SU-DHL-6 (cell line): ENCODE measurements around the gene LRRC75A.
A peak's percentile ranks its signal among the peaks of the same experiment; 100 is the strongest.

ENCODE experiments used
- H2AFZ ChIP-seq: fragments of 200-600 bp; sonication (generic); 2 replicates; pipeline ENCODE4 v1.6.1; 2014; ENCODE audit warnings: low read depth, mild to moderate bottlenecking, moderate library complexity, mixed read lengths, antibody characterized with exemption, low read length; ENCODE audit not compliant: severe bottlenecking
- H3F3A ChIP-seq: fragments of 200-600 bp; shearing (Covaris generic); 2 replicates; pipeline ENCODE4 v1.6.0; 2016; ENCODE audit warnings: antibody characterized with exemption, mild to moderate bottlenecking; ENCODE audit not compliant: insufficient read depth
- H3K27ac ChIP-seq: fragments of 200-600 bp; sonication (generic); 2 replicates; pipeline ENCODE4 v1.5.1; 2016; ENCODE audit warnings: low read depth, mild to moderate bottlenecking, low read length, moderate library complexity, mixed read lengths
- H3K27me3 ChIP-seq: fragments of 200-600 bp; sonication (generic), shearing (Covaris generic); 2 replicates; pipeline ENCODE4 v1.6.0; 2014; ENCODE audit warnings: mild to moderate bottlenecking, low read length
- H3K36me3 ChIP-seq: fragments of 200-600 bp; sonication (generic); 2 replicates; pipeline ENCODE4 v1.6.1; 2014; ENCODE audit warnings: mild to moderate bottlenecking, low read length, mixed read lengths
- H3K4me2 ChIP-seq: fragments of 300-600, 200-600 bp; shearing (Covaris generic), sonication (generic); 2 replicates; pipeline ENCODE4 v1.6.0; 2014; ENCODE audit warnings: low read length, low read depth, mild to moderate bottlenecking; ENCODE audit not compliant: poor library complexity, severe bottlenecking
- H3K4me3 ChIP-seq: fragments of 200-600 bp; sonication (generic); 2 replicates; pipeline ENCODE4 v1.5.1; 2014; ENCODE audit warnings: antibody characterized with exemption, low read length, mild to moderate bottlenecking, mixed read lengths; ENCODE audit not compliant: insufficient read depth, poor library complexity, severe bottlenecking
- H3K79me2 ChIP-seq: fragments of 200-600 bp; sonication (generic); 2 replicates; pipeline ENCODE4 v1.6.1; 2014; ENCODE audit warnings: mild to moderate bottlenecking, low read length, moderate library complexity; ENCODE audit not compliant: insufficient read depth
- H3K9ac ChIP-seq: fragments of 200-600 bp; sonication (generic); 2 replicates; pipeline ENCODE4 v1.7.0; 2014; ENCODE audit warnings: mild to moderate bottlenecking, low read length
- H3K9me2 ChIP-seq: fragments of 200-600 bp; sonication (generic); replicated peaks from 2 replicates; pipeline ENCODE4 v1.6.1; 2014; ENCODE audit warnings: low read length; ENCODE audit not compliant: insufficient read depth
- H3K9me3 ChIP-seq: fragments of 200-600 bp; sonication (generic); 2 replicates; pipeline ENCODE4 v1.6.1; 2014; ENCODE audit warnings: low read length, mixed read lengths; ENCODE audit not compliant: insufficient read depth
- H4K20me1 ChIP-seq: fragments of 200-600 bp; sonication (generic); 2 replicates; pipeline ENCODE4 v1.6.1; 2014; ENCODE audit warnings: low read depth, mild to moderate bottlenecking, antibody characterized with exemption, low read length, moderate library complexity, mixed read lengths
- EZH2phosphoT487 ChIP-seq: fragments of 200-600 bp; sonication (generic), shearing (Covaris generic); conservative IDR thresholded peaks from 2 replicates; pipeline ENCODE4 v1.6.1; 2018; ENCODE audit warnings: mild to moderate bottlenecking, antibody characterized with exemption, low read length, moderate library complexity, mixed read lengths
- TF ChIP-seq, protein P1 (sequence below): fragments of 200-600 bp; sonication (generic); IDR thresholded peaks from one replicate; pipeline ENCODE4 v1.5.1; 2017; ENCODE audit warnings: antibody characterized with exemption, mild to moderate bottlenecking, low read length, moderate library complexity; ENCODE audit not compliant: insufficient read depth, poor library complexity, severe bottlenecking

Gene LRRC75A

DNA sequence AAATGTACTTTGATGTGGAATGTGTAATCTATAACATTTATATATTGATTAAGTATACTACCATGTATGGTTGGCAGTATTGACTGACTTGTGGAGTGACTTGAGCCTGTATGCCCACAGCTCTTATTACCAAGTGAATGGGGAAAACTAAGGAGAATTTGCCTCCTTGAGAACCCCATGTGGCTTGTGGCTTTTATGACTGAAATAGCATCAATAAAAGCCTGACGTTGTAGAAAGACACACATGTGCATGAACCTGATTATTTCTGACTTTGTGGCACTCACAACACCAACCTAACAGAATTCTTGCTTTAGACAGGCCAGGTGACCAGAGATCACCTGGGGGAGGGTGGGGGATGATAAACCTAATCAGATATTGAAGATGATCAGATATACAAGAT lies 2.1 kb upstream of the LRRC75A start:
- TF ChIP-seq, protein P1, sequence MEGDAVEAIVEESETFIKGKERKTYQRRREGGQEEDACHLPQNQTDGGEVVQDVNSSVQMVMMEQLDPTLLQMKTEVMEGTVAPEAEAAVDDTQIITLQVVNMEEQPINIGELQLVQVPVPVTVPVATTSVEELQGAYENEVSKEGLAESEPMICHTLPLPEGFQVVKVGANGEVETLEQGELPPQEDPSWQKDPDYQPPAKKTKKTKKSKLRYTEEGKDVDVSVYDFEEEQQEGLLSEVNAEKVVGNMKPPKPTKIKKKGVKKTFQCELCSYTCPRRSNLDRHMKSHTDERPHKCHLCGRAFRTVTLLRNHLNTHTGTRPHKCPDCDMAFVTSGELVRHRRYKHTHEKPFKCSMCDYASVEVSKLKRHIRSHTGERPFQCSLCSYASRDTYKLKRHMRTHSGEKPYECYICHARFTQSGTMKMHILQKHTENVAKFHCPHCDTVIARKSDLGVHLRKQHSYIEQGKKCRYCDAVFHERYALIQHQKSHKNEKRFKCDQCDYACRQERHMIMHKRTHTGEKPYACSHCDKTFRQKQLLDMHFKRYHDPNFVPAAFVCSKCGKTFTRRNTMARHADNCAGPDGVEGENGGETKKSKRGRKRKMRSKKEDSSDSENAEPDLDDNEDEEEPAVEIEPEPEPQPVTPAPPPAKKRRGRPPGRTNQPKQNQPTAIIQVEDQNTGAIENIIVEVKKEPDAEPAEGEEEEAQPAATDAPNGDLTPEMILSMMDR, result no peak
- TF ChIP-seq EZH2phosphoT487, result no peak
- Histone ChIP-seq H3K4me3 (no peak overlapping the region), H3K9me3 (no peaks in the 10 kb centered on the region), H3F3A (no peaks in the 10 kb centered on the region), H3K79me2 (no peaks in the 10 kb centered on the region), H3K9me2 (no peaks in the 10 kb centered on the region), H4K20me1 (no peaks in the 10 kb centered on the region), H3K4me2 (no peak overlapping the region), H3K9ac (no peak overlapping the region), H3K27ac (no peak overlapping the region), H2AFZ (no peak overlapping the region), H3K27me3 (0 out of 2 replicates have a peak, but pooled peaks cover 3% of the 10 kb centered on the region), H3K36me3 (no peaks in the 10 kb centered on the region)

DNA sequence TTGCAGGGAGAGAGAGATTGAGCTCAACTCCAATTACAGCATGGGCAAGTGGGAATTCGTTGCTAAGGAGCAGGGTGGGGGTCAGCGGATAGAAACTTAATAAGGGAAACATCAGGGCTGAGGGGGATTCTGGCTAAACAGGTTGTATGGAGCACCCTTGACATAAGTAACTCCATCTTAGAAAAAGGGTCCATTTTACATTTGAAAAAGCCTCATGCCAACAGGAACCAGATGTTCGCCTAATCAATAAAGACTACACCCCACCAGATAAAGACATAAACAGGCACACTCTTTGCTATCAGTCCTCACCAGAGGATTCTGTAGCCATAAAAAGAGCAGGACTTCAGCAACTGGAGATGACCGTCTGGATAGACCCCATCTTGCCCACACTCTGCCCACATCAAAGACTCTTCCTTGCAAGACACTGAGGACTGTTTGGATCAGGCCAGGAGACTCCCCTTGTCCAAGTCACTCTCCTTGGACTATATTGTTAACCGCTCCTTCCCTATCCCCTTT lies 1.6 kb upstream of the LRRC75A start:
- Histone ChIP-seq H3K27me3 (0 out of 2 replicates have a peak, but pooled peaks cover 1% of the 10 kb centered on the region), H3K79me2 (no peaks in the 10 kb centered on the region), H3K36me3 (no peaks in the 10 kb centered on the region), H4K20me1 (no peaks in the 10 kb centered on the region), H2AFZ (no peak overlapping the region), H3K9me2 (no peaks in the 10 kb centered on the region), H3K4me3 (no peak overlapping the region), H3F3A (no peaks in the 10 kb centered on the region), H3K27ac (no peak overlapping the region), H3K4me2 (no peak overlapping the region), H3K9ac (no peak overlapping the region), H3K9me3 (no peaks in the 10 kb centered on the region)
- no peak for TF ChIP-seq EZH2phosphoT487
- TF ChIP-seq, protein P1, result no peak

DNA sequence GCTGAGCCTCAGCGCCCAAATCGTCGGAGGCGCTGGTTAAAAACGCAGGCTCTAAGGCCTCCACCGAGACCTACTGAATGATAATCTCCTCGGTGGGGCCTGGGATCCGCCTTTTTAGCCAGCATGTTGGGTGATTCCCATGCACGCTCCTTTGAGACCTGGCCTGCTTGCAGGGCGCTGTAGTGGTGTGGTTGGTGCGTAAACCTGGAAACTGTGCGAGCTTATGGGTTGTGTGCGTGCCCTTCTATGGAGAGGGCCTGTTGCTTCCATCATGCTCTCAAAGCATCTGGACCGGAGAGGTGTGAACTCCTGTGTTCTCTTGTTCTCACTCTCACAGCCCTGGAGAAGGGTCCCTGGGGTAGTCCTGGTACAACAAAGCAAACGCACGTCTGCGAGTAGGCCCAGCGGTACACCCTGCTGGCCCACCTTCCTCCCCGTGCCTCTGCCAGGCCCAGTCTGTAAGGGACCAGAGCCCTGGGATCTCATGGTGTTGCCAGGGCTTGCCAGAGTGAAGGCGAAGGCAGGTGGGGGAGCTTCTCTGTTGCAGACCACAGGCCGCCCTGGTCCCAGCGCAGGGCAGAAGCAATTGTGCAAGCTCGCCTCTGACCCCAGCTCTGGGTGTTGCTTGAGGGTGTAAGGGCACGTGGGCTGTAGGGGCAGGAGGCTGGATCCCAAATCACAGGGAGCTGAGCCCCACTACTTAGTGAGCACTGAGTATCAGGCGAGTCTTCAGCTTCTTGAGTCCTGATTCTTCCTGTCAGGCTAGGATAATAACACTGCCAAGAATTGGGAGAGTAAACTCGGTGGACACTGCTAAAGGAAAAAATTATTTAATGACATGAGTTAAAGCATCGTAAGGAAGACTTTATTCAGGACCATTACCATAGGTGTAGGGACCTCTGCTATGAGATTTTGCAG lies 879 bp upstream of the LRRC75A start:
- Histone ChIP-seq H3F3A (no peaks in the 10 kb centered on the region), H3K79me2 (no peaks in the 10 kb centered on the region), H3K27ac (no peak overlapping the region), H3K9me3 (no peaks in the 10 kb centered on the region), H3K36me3 (no peaks in the 10 kb centered on the region), H4K20me1 (no peaks in the 10 kb centered on the region), H3K9me2 (no peaks in the 10 kb centered on the region), H2AFZ (no peak overlapping the region), H3K4me2 (peak overlapping the region; percentile 37), H3K27me3 (no peaks in the 10 kb centered on the region), H3K9ac (peak overlapping the region; percentile 36; the same call in 1 of the 2 replicates), H3K4me3 (peak overlapping the region; percentile 43)
- TF ChIP-seq EZH2phosphoT487, result no peak
- TF ChIP-seq, protein P1, result no peak
